WTC11 (cell line): ENCODE measurements around the gene CDK5RAP2.

Source experiments
- ATF2 ChIP-seq: sonication (generic); formaldehyde crosslinking; IDR thresholded peaks from 2 replicates; pipeline ENCODE4 v1.8.1; 2022; ENCODE audit warnings: low read depth, missing genetic modification reagents, borderline replicate concordance
- CTCF ChIP-seq: fragments of 200-600 bp; IDR thresholded peaks from 2 replicates; pipeline ENCODE4 v1.8.0; 2022; ENCODE audit warnings: antibody characterized with exemption
- E2F5 ChIP-seq: sonication (generic); formaldehyde crosslinking; IDR thresholded peaks from 2 replicates; pipeline ENCODE4 v1.8.1; 2022; ENCODE audit warnings: mild to moderate bottlenecking, moderate library complexity, missing genetic modification reagents
- ERG ChIP-seq: fragments of 250-450 bp; sonication (Bioruptor Pico); IDR thresholded peaks from 2 replicates; pipeline ENCODE4 v1.8.0; 2021; ENCODE audit warnings: mild to moderate bottlenecking
- FOXP4 ChIP-seq: sonication (generic); formaldehyde crosslinking; IDR thresholded peaks from 2 replicates; pipeline ENCODE4 v1.8.0; 2022; ENCODE audit warnings: mild to moderate bottlenecking, missing genetic modification reagents
- HMGXB4 ChIP-seq: sonication (generic); formaldehyde crosslinking; IDR thresholded peaks from 2 replicates; pipeline ENCODE4 v1.8.1; 2023; ENCODE audit warnings: mild to moderate bottlenecking, moderate library complexity, missing genetic modification reagents
- IRF1 ChIP-seq: sonication (generic); formaldehyde crosslinking; IDR thresholded peaks from 2 replicates; pipeline ENCODE4 v1.8.0; 2023; ENCODE audit warnings: missing genetic modification reagents
- NR2C2 ChIP-seq: sonication (generic); formaldehyde crosslinking; IDR thresholded peaks from 2 replicates; pipeline ENCODE4 v1.8.0; 2022; ENCODE audit warnings: mild to moderate bottlenecking, missing genetic modification reagents
- NR3C1 ChIP-seq: sonication (generic); formaldehyde crosslinking; conservative IDR thresholded peaks from 2 replicates; pipeline ENCODE4 v1.8.1; 2023; ENCODE audit warnings: low read depth, mild to moderate bottlenecking, missing genetic modification reagents
- TEAD1 ChIP-seq: sonication (generic); formaldehyde crosslinking; IDR thresholded peaks from 2 replicates; pipeline ENCODE4 v1.8.0; 2022; ENCODE audit warnings: mild to moderate bottlenecking, missing genetic modification reagents

DNA sequence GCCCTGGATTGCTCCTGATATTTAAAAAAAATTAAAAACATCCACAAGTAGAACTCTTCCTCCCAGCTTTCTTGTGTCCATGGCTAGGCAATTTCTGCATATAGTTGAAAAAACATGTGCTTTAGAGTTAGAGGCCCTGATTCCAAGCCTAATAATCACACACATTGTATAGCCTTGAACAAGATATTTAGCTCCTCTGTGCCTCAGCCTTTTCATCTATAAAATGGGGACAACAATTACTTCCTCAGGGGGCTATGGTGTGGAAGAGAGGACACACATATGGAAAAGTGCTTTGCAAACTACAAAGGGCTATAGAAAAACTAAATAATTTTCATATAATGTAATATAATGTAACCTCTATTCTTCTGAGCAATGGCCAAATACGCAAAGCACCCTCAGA lies 23.0 kb upstream of the CDK5RAP2 start:
- TF ChIP-seq ERG (CRISPR knock-in tag): no peak
- no peak for TF ChIP-seq IRF1 (CRISPR knock-in tag)
- no peak for TF ChIP-seq ATF2
- no peak for TF ChIP-seq CTCF
- TF ChIP-seq E2F5 (CRISPR knock-in tag): no peak
- no peak for TF ChIP-seq TEAD1 (CRISPR knock-in tag)
- TF ChIP-seq NR2C2 (CRISPR knock-in tag): no peak
- TF ChIP-seq FOXP4 (CRISPR knock-in tag): no peak
- TF ChIP-seq HMGXB4: no peak
- TF ChIP-seq NR3C1 (CRISPR knock-in tag): no peak
